Neural cell (in vitro differentiated cells): ENCODE measurements around the gene NT5DC4. TPM values are rescaled to one million over a fixed set of nuclear protein-coding genes. Genes with fewer than 3 reads are reported as not detected.

ENCODE experiments used
- H2AFZ ChIP-seq: fragments of 200-600, 300-800 bp; sonication (generic), shearing (Covaris generic); 2 replicates; pipeline ENCODE4 v1.6.0; 2014; ENCODE audit warnings: low read depth, mild to moderate bottlenecking, antibody characterized with exemption, low read length, moderate library complexity
- H3F3A ChIP-seq: fragments of 200-600 bp; shearing (Covaris generic); 2 replicates; pipeline ENCODE4 v1.6.1; 2016; ENCODE audit warnings: mild to moderate bottlenecking, moderate library complexity, mixed read lengths, antibody characterized with exemption, low read length; ENCODE audit not compliant: insufficient read depth, poor library complexity, severe bottlenecking
- H3K27ac ChIP-seq: fragments of 200-600, 300-800 bp; sonication (generic), shearing (Covaris generic); 2 replicates; pipeline ENCODE4 v1.5.1; 2014; ENCODE audit warnings: mild to moderate bottlenecking, low read length, moderate library complexity
- H3K27me3 ChIP-seq: fragments of 300-800, 200-600 bp; sonication (generic), shearing (Covaris generic); 2 replicates; pipeline ENCODE4 v1.6.0; 2014; ENCODE audit warnings: mild to moderate bottlenecking, low read depth, low read length, moderate library complexity; ENCODE audit not compliant: insufficient read depth
- H3K36me3 ChIP-seq: fragments of 300-800, 200-600 bp; sonication (generic), shearing (Covaris generic); 2 replicates; pipeline ENCODE4 v1.5.1; 2014; ENCODE audit warnings: mild to moderate bottlenecking, antibody characterized with exemption, low read length, moderate library complexity; ENCODE audit not compliant: insufficient read depth
- H3K4me2 ChIP-seq: fragments of 300-800, 200-600 bp; sonication (generic), shearing (Covaris generic); 2 replicates; pipeline ENCODE4 v1.6.0; 2014; ENCODE audit warnings: mild to moderate bottlenecking, low read length
- H3K4me3 ChIP-seq: fragments of 300-800, 200-600 bp; sonication (generic), shearing (Covaris generic); 2 replicates; pipeline ENCODE4 v1.5.1; 2014; ENCODE audit warnings: mild to moderate bottlenecking, low read length, moderate library complexity
- H3K79me2 ChIP-seq: fragments of 200-600 bp; shearing (Covaris generic); replicated peaks from 2 replicates; pipeline ENCODE4 v1.6.0; 2014; ENCODE audit warnings: mild to moderate bottlenecking, low read length, moderate library complexity; ENCODE audit not compliant: insufficient read depth
- H3K9ac ChIP-seq: fragments of 300-800, 200-600 bp; sonication (generic), shearing (Covaris generic); 2 replicates; pipeline ENCODE4 v1.6.1; 2016; ENCODE audit warnings: mild to moderate bottlenecking, low read length, mixed read lengths
- H3K9me2 ChIP-seq: fragments of 200-600 bp; shearing (Covaris generic); 2 replicates; pipeline ENCODE4 v1.6.1; 2016; ENCODE audit warnings: mild to moderate bottlenecking, low read length, mixed read lengths; ENCODE audit not compliant: insufficient read depth
- H3K9me3 ChIP-seq: fragments of 200-600, 300-800 bp; sonication (generic), shearing (Covaris generic); 2 replicates; pipeline ENCODE4 v1.6.1; 2016; ENCODE audit warnings: mild to moderate bottlenecking, mixed run types, low read length, moderate library complexity, mixed read lengths
- H4K20me1 ChIP-seq: fragments of 200-600 bp; shearing (Covaris generic); 2 replicates; pipeline ENCODE4 v1.6.1; 2016; ENCODE audit warnings: mild to moderate bottlenecking, mixed run types; ENCODE audit not compliant: insufficient read depth
- CTCF ChIP-seq: fragments of 450-650 bp; IDR thresholded peaks from 2 replicates; pipeline ENCODE4 v1.5.1; 2014; ENCODE audit warnings: antibody characterized with exemption, mild to moderate bottlenecking, moderate library complexity; ENCODE audit not compliant: poor library complexity, severe bottlenecking
- EP300 ChIP-seq: fragments of 450-650 bp; conservative IDR thresholded peaks from 2 replicates; pipeline ENCODE4 v1.6.1; 2014; ENCODE audit warnings: antibody characterized with exemption, mild to moderate bottlenecking, moderate library complexity; ENCODE audit not compliant: poor library complexity, severe bottlenecking
- EZH2 ChIP-seq: fragments of 200-600, 300-800 bp; shearing (Covaris generic), sonication (generic); IDR thresholded peaks from 2 replicates; pipeline ENCODE4 v1.6.1; 2014; ENCODE audit warnings: antibody characterized with exemption, low read length, borderline replicate concordance, mild to moderate bottlenecking; ENCODE audit not compliant: insufficient read depth, poor library complexity, severe bottlenecking
- MXI1 ChIP-seq: fragments of 450-650 bp; conservative IDR thresholded peaks from 2 replicates; pipeline ENCODE4 v1.6.1; 2014; ENCODE audit warnings: antibody characterized with exemption, mild to moderate bottlenecking; ENCODE audit not compliant: poor library complexity, severe bottlenecking
- POLR2AphosphoS5 ChIP-seq: IDR thresholded peaks from 2 replicates; pipeline ENCODE4 v1.6.1; 2012
- RAD21 ChIP-seq: fragments of 450-650 bp; conservative IDR thresholded peaks from 2 replicates; pipeline ENCODE4 v1.6.1; 2014; ENCODE audit warnings: antibody characterized with exemption, mild to moderate bottlenecking, moderate library complexity
- REST ChIP-seq: IDR thresholded peaks from 2 replicates; pipeline ENCODE4 v1.6.1; 2012; ENCODE audit warnings: borderline replicate concordance
- SMC3 ChIP-seq: fragments of 450-650 bp; conservative IDR thresholded peaks from 2 replicates; pipeline ENCODE4 v1.6.1; 2014; ENCODE audit warnings: antibody characterized with exemption, mild to moderate bottlenecking, moderate library complexity; ENCODE audit not compliant: poor library complexity
- TAF1 ChIP-seq: IDR thresholded peaks from 2 replicates; pipeline ENCODE4 v1.6.1; 2012; ENCODE audit warnings: low read depth
- polyA plus RNA-seq: library from polyadenylated mRNA; depleted of rRNA; stranded (reverse); fragments of >200 nt; gene quantifications from 2 replicates; pipeline ENCODE4 v1.2.3, GENCODE V29; 2014

NT5DC4 gene
- polyA plus RNA-seq, 1 donor from 2014 or later: not detected

GRCh38 chr2:112701052-112701451, 19.8 kb upstream of the NT5DC4 start:
- TF ChIP-seq EZH2 (no peak), EP300 (no peak), CTCF (no peak), TAF1 (no peak), RAD21 (no peak), POLR2AphosphoS5 (no peak), MXI1 (no peak), REST (no peak), SMC3 (no peak)
- Histone ChIP-seq H3K4me2 (no peak overlapping the region), H3K27ac (no peak overlapping the region), H3K79me2 (no peaks in the 10 kb centered on the region), H2AFZ (no peak overlapping the region), H4K20me1 (no peaks in the 10 kb centered on the region), H3F3A (no peaks in the 10 kb centered on the region), H3K9ac (no peak overlapping the region), H3K9me3 (no peaks in the 10 kb centered on the region), H3K36me3 (no peaks in the 10 kb centered on the region), H3K27me3 (no peaks in the 10 kb centered on the region), H3K4me3 (no peak overlapping the region), H3K9me2 (no peaks in the 10 kb centered on the region)

GRCh38 chr2:112703684-112704083, 17.1 kb upstream of the NT5DC4 start:
- no peaks in the 10 kb centered on the region for H3K9me3 ChIP-seq

More at GRCh38 chr2:112703684-112704083, 17.1 kb upstream of the NT5DC4 start:
- Histone ChIP-seq H3K4me2 (no peak overlapping the region), H3K79me2 (no peaks in the 10 kb centered on the region), H3K36me3 (no peaks in the 10 kb centered on the region), H3K4me3 (no peak overlapping the region), H3K9me2 (no peaks in the 10 kb centered on the region), H3K27ac (no peak overlapping the region), H3K27me3 (no peaks in the 10 kb centered on the region), H4K20me1 (no peaks in the 10 kb centered on the region), H2AFZ (no peak overlapping the region), H3K9ac (no peak overlapping the region), H3F3A (no peaks in the 10 kb centered on the region)
- TF ChIP-seq EZH2 (no peak), POLR2AphosphoS5 (no peak), MXI1 (no peak), TAF1 (no peak), CTCF (no peak), REST (no peak), EP300 (no peak), SMC3 (no peak), RAD21 (no peak)
